Muscle of back (tissue), 13 donors: ENCODE data around the gene ORC2. TPM values are rescaled to one million over a fixed set of nuclear protein-coding genes. Genes with fewer than 3 reads are reported as not detected.
"Not testable (repeated sequence)": the region's sequence is repeated elsewhere in the genome, so short reads cannot be mapped to it uniquely, and the experiment has no call there.

Experiments
- DNase-seq, 3 donors: peaks; one replicate each; pipeline versions ENCODE4 v3.0.0 to v3.0.0-alpha.2; 2013
- long read RNA-seq, 9 donors: transcript quantifications; one replicate each; lab custom pipeline, GENCODE V29; 2026
- polyA plus RNA-seq, 10 donors: library from polyadenylated mRNA; unstranded; fragments of 120-200 nt; gene quantifications; one replicate each; pipeline ENCODE4 v1.2.1, GENCODE V29; 2013; ENCODE audit not compliant: insufficient read length in 10 of 10

ORC2 gene
- 10 to 100 TPM; 12.5 to 24.3 (median 16.7) TPM for polyA plus RNA-seq
- long read RNA-seq, donor 1, full-length matches to known transcripts = 1 of 1 reads
- long read RNA-seq, donor 1, partial matches to known transcripts = 0 of 1 reads
- long read RNA-seq, donor 1, other reads (novel, unspliced or antisense) = 0 of 1 reads
- long read RNA-seq, donor 2, full-length matches to known transcripts = 2 of 2 reads
- long read RNA-seq, donor 2, partial matches to known transcripts = 0 of 2 reads
- long read RNA-seq, donor 2, other reads (novel, unspliced or antisense) = 0 of 2 reads
- long read RNA-seq, donor 3 = 0 reads
- long read RNA-seq, donor 4, full-length matches to known transcripts = 1 of 1 reads
- long read RNA-seq, donor 4, partial matches to known transcripts = 0 of 1 reads
- long read RNA-seq, donor 4, other reads (novel, unspliced or antisense) = 0 of 1 reads
- long read RNA-seq, donor 5, full-length matches to known transcripts = 1 of 1 reads
- long read RNA-seq, donor 5, partial matches to known transcripts = 0 of 1 reads
- long read RNA-seq, donor 5, other reads (novel, unspliced or antisense) = 0 of 1 reads
- long read RNA-seq, donor 6, full-length matches to known transcripts = 1 of 1 reads
- long read RNA-seq, donor 6, partial matches to known transcripts = 0 of 1 reads
- long read RNA-seq, donor 6, other reads (novel, unspliced or antisense) = 0 of 1 reads
- long read RNA-seq, donor 7, full-length matches to known transcripts = 2 of 2 reads
- long read RNA-seq, donor 7, partial matches to known transcripts = 0 of 2 reads
- long read RNA-seq, donor 7, other reads (novel, unspliced or antisense) = 0 of 2 reads
- long read RNA-seq, donor 8, full-length matches to known transcripts = 2 of 2 reads
- long read RNA-seq, donor 8, partial matches to known transcripts = 0 of 2 reads
- long read RNA-seq, donor 8, other reads (novel, unspliced or antisense) = 0 of 2 reads
- long read RNA-seq, donor 9 = 0 reads

- peak; percentile 95 to 98 (median 98) for DNase-seq
Observed at GRCh38 chr2:200963124-200963917, at the start of gene ORC2. Gene ORC2 (minus strand): TSS chr2:200963660. CDS start chr2:200958123, 5,537 bp downstream.

- no peak for DNase-seq
Observed at GRCh38 chr2:201008296-201008829, 44.9 kb upstream of the ORC2 start.

GRCh38 chr2:201007584-201007998 is 44.1 kb upstream of the ORC2 start:
- no peak for DNase-seq

- no peak for DNase-seq
Observed at GRCh38 chr2:201006704-201007103, 43.2 kb upstream of the ORC2 start.

- peak in 1 of 3 donors; percentile 16 for DNase-seq
Observed at GRCh38 chr2:201004370-201004769, 40.9 kb upstream of the ORC2 start.

GRCh38 chr2:200993097-200993496 is 29.6 kb upstream of the ORC2 start:
- no peak for DNase-seq

- DNase-seq = no peak
Observed at GRCh38 chr2:200987137-200987536, 23.7 kb upstream of the ORC2 start.

- peak in 1 of 3 donors; percentile 28 for DNase-seq
Observed at GRCh38 chr2:200985799-200986198, 22.3 kb upstream of the ORC2 start.

- DNase-seq = no peak
Observed at GRCh38 chr2:200976710-200977109, 13.2 kb upstream of the ORC2 start.

GRCh38 chr2:200975672-200976071 is 12.2 kb upstream of the ORC2 start:
- DNase-seq = no peak

- DNase-seq = not testable (repeated sequence)
Observed at GRCh38 chr2:200970057-200970456, 6.6 kb upstream of the ORC2 start.

- DNase-seq = no peak
Observed at GRCh38 chr2:200968735-200969134, 5.3 kb upstream of the ORC2 start.

- DNase-seq = no peak
Observed at GRCh38 chr2:200968162-200968561, 4.7 kb upstream of the ORC2 start.

- DNase-seq = peak in 2 of 3 donors; percentile 24 to 37
Observed at GRCh38 chr2:200966770-200967169, 3.3 kb upstream of the ORC2 start.

GRCh38 chr2:200964498-200964897 is 1.0 kb upstream of the ORC2 start:
- DNase-seq = no peak

- not testable (repeated sequence) for DNase-seq
Observed at GRCh38 chr2:200963918-200964252, 425 bp upstream of the ORC2 start.

GRCh38 chr2:200962811-200963123 is 693 bp downstream of the ORC2 start:
- DNase-seq = peak in 1 of 3 donors; percentile 9

- DNase-seq = peak in 1 of 3 donors; percentile 10
Observed at GRCh38 chr2:200961674-200962073, 1.8 kb downstream of the ORC2 start.

- no peak for DNase-seq
Observed at GRCh38 chr2:200950378-200950777, 13.1 kb downstream of the ORC2 start.

- no peak for DNase-seq
Observed at GRCh38 chr2:200945395-200945729, 18.1 kb downstream of the ORC2 start.
